ENCODE measurements around the gene CXCL12. TPM values are rescaled to one million over a fixed set of nuclear protein-coding genes. Genes with fewer than 3 reads are reported as not detected.

CXCL12 gene
- total and polyA plus RNA-seq, 5 donors = 102 to 154 (median 114) TPM

DNA sequence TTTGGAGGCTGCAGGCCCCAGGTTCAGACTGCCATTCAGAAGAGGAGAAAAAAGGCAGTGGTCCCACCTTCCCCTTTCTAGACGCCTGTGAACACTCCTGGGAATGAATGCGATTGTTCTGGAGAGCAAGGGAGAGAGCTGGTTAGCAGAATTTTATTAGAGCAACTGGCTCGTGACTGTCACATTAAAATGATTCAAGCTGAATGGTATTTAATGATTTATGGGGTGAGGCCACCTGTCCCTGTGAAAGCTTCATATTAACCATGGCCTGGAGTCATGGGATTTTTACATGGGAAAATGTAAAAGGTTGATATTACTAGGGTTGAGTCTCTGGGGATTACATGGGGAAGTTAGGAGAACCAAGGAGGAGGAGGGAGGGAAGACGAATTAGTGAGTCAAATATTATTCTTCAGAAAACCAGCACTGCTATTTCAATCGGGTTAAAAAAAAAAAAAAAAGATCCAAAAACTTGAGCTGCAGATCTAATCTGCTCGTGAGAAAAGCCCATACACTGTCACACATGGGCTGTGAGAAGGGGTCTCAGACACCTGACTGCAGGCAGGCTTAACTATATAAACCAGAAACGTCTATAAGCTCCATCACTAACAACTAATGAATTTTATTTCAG lies 8.3 kb downstream of the CXCL12 start:
- WGBS = 72% methylated on average over 7 of the region's 7 CpGs
- intact Hi-C loops (cut with DNase I) = no loop called here

GRCh38 chr10:44374155-44374554 lies 10.7 kb downstream of the CXCL12 start:
- H3K9me3 ChIP-seq (ENCODE audit: control insufficient read depth, low read length) = no peaks in the 10 kb centered on the region
- no peak for DNase-seq
- H3K27ac ChIP-seq (ENCODE audit: low read length) = no peak overlapping the region
- intact Hi-C loops (cut with DNase I) = no loop called here
- H3K4me3 ChIP-seq (ENCODE audit: low read length) = no peak overlapping the region
- 94% methylated on average over 6 of the region's 6 CpGs for WGBS
- no peaks in the 10 kb centered on the region for H3K4me1 ChIP-seq (ENCODE audit: control insufficient read depth, insufficient read depth, low read length)
- H3K27me3 ChIP-seq (ENCODE audit: control insufficient read depth, insufficient read depth) = no peaks in the 10 kb centered on the region
- ATAC-seq = no peak

More for the DNA sequence above, 8.3 kb downstream of the CXCL12 start:
- Histone ChIP-seq H3K4me1 (ENCODE audit: control insufficient read depth, insufficient read depth, low read length) (no peaks in the 10 kb centered on the region), H3K27ac (ENCODE audit: low read length) (no peak overlapping the region), H3K4me3 (ENCODE audit: low read length) (no peak overlapping the region), H3K27me3 (ENCODE audit: control insufficient read depth, insufficient read depth) (no peaks in the 10 kb centered on the region), H3K9me3 (ENCODE audit: control insufficient read depth, low read length) (no peaks in the 10 kb centered on the region)
- no peak for ATAC-seq
- DNase-seq = no peak

- WGBS = 91% methylated on average over 27 of the region's 27 CpGs
- DNase-seq = no peak
- no peak for ATAC-seq
- Histone ChIP-seq H3K27ac (ENCODE audit: low read length) (no peak overlapping the region), H3K4me1 (ENCODE audit: control insufficient read depth, insufficient read depth, low read length) (no peaks in the 10 kb centered on the region), H3K27me3 (ENCODE audit: control insufficient read depth, insufficient read depth) (no peaks in the 10 kb centered on the region), H3K9me3 (ENCODE audit: control insufficient read depth, low read length) (no peaks in the 10 kb centered on the region), H3K4me3 (ENCODE audit: low read length) (no peak overlapping the region)
- intact Hi-C loops (cut with DNase I) = no loop called here
These were observed 11.4 kb downstream of the CXCL12 start for GRCh38 chr10:44373341-44373995.

DNA sequence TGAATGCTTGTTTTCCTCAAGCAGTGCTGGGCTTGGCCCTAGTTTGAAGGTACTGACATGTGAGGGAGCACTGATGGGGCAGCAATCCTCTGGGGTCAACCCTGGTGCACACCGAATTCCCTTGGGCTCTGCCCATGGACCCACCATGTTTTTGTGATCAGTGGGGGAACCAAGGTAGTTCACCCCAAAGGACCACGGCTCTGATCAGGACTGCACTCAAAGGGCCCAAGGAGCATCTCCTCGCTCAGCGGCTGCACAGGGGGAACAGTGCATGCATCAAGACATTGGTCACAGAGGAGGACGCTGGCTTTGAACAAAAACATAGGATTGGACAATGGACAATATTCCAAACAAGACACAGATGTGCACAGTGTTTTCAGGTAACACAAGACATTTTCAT lies 12.7 kb downstream of the CXCL12 start:
- ATAC-seq (no peak), DNase-seq (no peak)
- intact Hi-C loops (cut with DNase I) = no loop called here
- Histone ChIP-seq H3K27me3 (ENCODE audit: control insufficient read depth, insufficient read depth) (no peaks in the 10 kb centered on the region), H3K9me3 (ENCODE audit: control insufficient read depth, low read length) (no peaks in the 10 kb centered on the region), H3K4me3 (ENCODE audit: low read length) (no peak overlapping the region), H3K27ac (ENCODE audit: low read length) (no peak overlapping the region), H3K4me1 (ENCODE audit: control insufficient read depth, insufficient read depth, low read length) (no peaks in the 10 kb centered on the region)
- 96% methylated on average over 5 of the region's 5 CpGs for WGBS

GRCh38 chr10:44370731-44371248 lies 14.1 kb downstream of the CXCL12 start:
- H3K27me3 ChIP-seq (ENCODE audit: control insufficient read depth, insufficient read depth) = no peaks in the 10 kb centered on the region
- H3K9me3 ChIP-seq (ENCODE audit: control insufficient read depth, low read length) = no peaks in the 10 kb centered on the region
- H3K4me3 ChIP-seq (ENCODE audit: low read length) = no peak overlapping the region
- intact Hi-C loops (cut with DNase I) = no loop called here
- ATAC-seq (no peak), DNase-seq (no peak)
- H3K27ac ChIP-seq (ENCODE audit: low read length) = no peak overlapping the region
- 73% methylated on average over 10 of the region's 10 CpGs for WGBS
- H3K4me1 ChIP-seq (ENCODE audit: control insufficient read depth, insufficient read depth, low read length) = no peaks in the 10 kb centered on the region

DNA sequence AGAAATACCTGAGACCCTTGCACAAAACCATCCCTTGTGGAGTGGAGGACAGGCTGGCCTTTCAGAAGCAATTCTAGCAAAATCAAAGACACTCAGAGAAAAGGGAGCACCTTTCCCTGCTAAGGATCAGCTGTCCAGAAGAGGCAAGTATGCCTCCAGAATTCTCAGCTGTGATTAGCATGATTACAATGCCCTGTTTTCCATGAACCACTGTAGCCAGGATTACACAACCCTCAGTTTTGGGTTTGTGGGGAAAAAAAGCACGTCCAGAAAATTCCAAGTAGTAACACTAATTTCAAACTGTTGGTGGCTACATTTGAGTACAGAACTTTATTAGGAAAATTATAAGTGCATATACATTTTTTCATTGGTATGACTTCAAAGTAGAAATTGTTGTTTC lies 15.0 kb downstream of the CXCL12 start:
- no peaks in the 10 kb centered on the region for H3K4me1 ChIP-seq (ENCODE audit: control insufficient read depth, insufficient read depth, low read length)
- H3K4me3 ChIP-seq (ENCODE audit: low read length) = no peak overlapping the region
- no peak overlapping the region for H3K27ac ChIP-seq (ENCODE audit: low read length)
- intact Hi-C loops (cut with DNase I) = no loop called here
- 57% methylated on average over 1 of the region's 1 CpG for WGBS
- no peaks in the 10 kb centered on the region for H3K27me3 ChIP-seq (ENCODE audit: control insufficient read depth, insufficient read depth)
- DNase-seq (no peak), ATAC-seq (no peak)
- no peaks in the 10 kb centered on the region for H3K9me3 ChIP-seq (ENCODE audit: control insufficient read depth, low read length)

DNA sequence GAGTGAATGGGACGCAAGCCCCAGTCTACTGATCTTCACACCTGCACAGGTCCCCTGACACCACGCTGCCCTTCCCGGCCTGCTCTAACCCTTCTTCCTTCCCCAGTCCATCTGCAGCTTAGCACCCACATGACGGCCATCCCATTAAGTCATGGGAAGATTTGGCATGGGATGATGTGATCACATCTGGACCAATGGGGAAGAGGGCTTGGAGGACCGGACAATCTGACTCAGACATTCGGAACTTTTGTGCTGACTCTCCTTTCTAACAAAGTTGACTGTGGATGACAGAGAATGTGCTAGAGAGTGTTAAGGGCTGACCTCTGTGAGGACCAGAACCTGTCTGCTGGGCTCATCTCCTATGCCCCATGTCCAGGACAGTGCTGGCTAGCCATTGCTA lies 15.6 kb downstream of the CXCL12 start:
- 81% methylated on average over 6 of the region's 6 CpGs for WGBS
- intact Hi-C loops (cut with DNase I) = no loop called here
- no peaks in the 10 kb centered on the region for H3K9me3 ChIP-seq (ENCODE audit: control insufficient read depth, low read length)
- H3K4me3 ChIP-seq (ENCODE audit: low read length) = no peak overlapping the region
- H3K4me1 ChIP-seq (ENCODE audit: control insufficient read depth, insufficient read depth, low read length) = no peaks in the 10 kb centered on the region
- no peak for DNase-seq
- no peak overlapping the region for H3K27ac ChIP-seq (ENCODE audit: low read length)
- ATAC-seq = no peak
- no peaks in the 10 kb centered on the region for H3K27me3 ChIP-seq (ENCODE audit: control insufficient read depth, insufficient read depth)

- no peaks in the 10 kb centered on the region for H3K9me3 ChIP-seq (ENCODE audit: control insufficient read depth, low read length)
- 75% methylated on average over 7 of the region's 7 CpGs for WGBS
- DNase-seq = no peak
- ATAC-seq = no peak
- H3K4me3 ChIP-seq (ENCODE audit: low read length) = no peak overlapping the region
- H3K27ac ChIP-seq (ENCODE audit: low read length) = no peak overlapping the region
- no peaks in the 10 kb centered on the region for H3K27me3 ChIP-seq (ENCODE audit: control insufficient read depth, insufficient read depth)
- H3K4me1 ChIP-seq (ENCODE audit: control insufficient read depth, insufficient read depth, low read length) = no peaks in the 10 kb centered on the region
- intact Hi-C loops (cut with DNase I) = no loop called here
These were observed 16.3 kb downstream of the CXCL12 start for GRCh38 chr10:44368637-44369036.

DNA sequence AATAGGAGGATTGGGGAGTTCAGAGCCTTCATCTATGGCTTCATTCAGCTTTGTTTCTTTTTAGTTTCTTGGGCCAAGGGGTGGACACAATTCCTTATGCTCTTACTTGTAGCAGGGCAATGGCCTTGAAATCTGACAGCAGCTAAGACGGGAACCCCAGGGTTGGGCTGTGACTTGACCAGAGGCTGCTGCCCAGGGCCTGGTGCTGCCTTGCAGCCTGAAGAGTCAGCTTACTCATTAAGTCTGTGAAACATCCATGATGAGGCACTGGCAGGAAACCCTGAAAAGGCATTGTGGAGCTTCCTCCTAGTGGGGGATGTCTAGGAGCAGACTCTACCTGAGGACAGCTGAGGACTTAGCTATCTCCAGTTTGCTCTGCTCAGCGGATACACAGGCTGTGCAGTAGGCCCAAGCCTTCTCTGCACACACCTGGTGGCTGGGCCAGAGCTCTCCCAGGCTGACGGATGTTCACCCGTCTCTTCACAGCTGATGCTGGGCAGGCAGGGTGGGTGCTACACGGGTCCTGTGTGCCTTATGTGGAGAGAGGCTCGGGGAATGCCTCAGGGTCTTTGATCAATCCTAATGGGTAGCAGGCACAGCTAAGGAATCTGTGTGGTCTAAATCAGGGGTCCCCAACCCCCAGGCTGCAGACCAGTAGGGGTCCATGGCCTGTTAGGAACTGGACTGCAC lies 17.8 kb downstream of the CXCL12 start:
- H3K4me3 ChIP-seq (ENCODE audit: low read length) = no peak overlapping the region
- no peaks in the 10 kb centered on the region for H3K4me1 ChIP-seq (ENCODE audit: control insufficient read depth, insufficient read depth, low read length)
- WGBS = 91% methylated on average over 6 of the region's 6 CpGs
- DNase-seq (no peak), ATAC-seq (no peak)
- H3K27ac ChIP-seq (ENCODE audit: low read length) = no peak overlapping the region
- intact Hi-C loops (cut with DNase I) = no loop called here
- no peaks in the 10 kb centered on the region for H3K27me3 ChIP-seq (ENCODE audit: control insufficient read depth, insufficient read depth)
- no peaks in the 10 kb centered on the region for H3K9me3 ChIP-seq (ENCODE audit: control insufficient read depth, low read length)

DNA sequence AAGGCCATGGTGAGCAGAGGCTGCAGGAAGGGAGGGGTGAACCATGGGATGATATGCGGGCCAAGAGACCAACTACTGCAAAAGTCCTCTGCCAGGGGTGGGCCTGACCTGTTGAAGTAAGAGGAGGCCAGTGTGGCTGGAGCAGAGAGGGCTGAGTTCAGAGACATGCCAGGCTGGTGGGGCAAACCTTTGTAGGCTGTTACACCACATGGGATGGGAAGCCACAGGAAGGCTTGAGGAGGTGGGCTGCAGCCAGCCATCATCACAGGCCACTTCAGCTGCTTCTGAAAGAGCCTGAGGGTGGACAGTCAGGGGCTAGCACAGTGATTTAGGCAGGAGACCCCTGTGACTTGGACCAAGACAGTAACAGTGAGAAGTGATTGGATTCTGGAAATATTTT lies 20.3 kb downstream of the CXCL12 start:
- intact Hi-C loops (cut with DNase I) = no loop called here
- H3K4me1 ChIP-seq (ENCODE audit: control insufficient read depth, insufficient read depth, low read length) = no peaks in the 10 kb centered on the region

GRCh38 chr10:44363716-44364115 lies 21.2 kb downstream of the CXCL12 start:
- Histone ChIP-seq H3K9me3 (ENCODE audit: control insufficient read depth, low read length) (no peaks in the 10 kb centered on the region), H3K4me1 (ENCODE audit: control insufficient read depth, insufficient read depth, low read length) (no peaks in the 10 kb centered on the region), H3K27ac (ENCODE audit: low read length) (no peak overlapping the region), H3K4me3 (ENCODE audit: low read length) (no peak overlapping the region), H3K27me3 (ENCODE audit: control insufficient read depth, insufficient read depth) (no peaks in the 10 kb centered on the region)
- DNase-seq = no peak
- WGBS = 83% methylated on average over 2 of the region's 2 CpGs
- intact Hi-C loops (cut with DNase I) = no loop called here
- no peak for ATAC-seq

More for the DNA sequence above, 20.3 kb downstream of the CXCL12 start:
- Histone ChIP-seq H3K9me3 (ENCODE audit: control insufficient read depth, low read length) (no peaks in the 10 kb centered on the region), H3K4me3 (ENCODE audit: low read length) (no peak overlapping the region), H3K27me3 (ENCODE audit: control insufficient read depth, insufficient read depth) (no peaks in the 10 kb centered on the region), H3K27ac (ENCODE audit: low read length) (no peak overlapping the region)
- ATAC-seq (no peak), DNase-seq (no peak)
- 90% methylated on average over 1 of the region's 1 CpG for WGBS
